Liver (tissue), 9 donors: Measurements from ENCODE around the gene EML3. TPM values are rescaled to one million over a fixed set of nuclear protein-coding genes. Genes with fewer than 3 reads are reported as not detected.

Source experiments
- DNase-seq: peaks from one replicate; pipeline ENCODE4 v3.0.0-alpha.2; 2017; ENCODE audit warnings: low spot score
- H3K27ac ChIP-seq, 2 donors: one replicate each; pipeline ENCODE4 v1.7.0; 2013; ENCODE audit warnings: inconsistent platforms in 2 of 2, low read length in 2 of 2, control low read depth in 1 of 2, low read depth in 1 of 2, mild to moderate bottlenecking in 1 of 2
- H3K27me3 ChIP-seq, 4 donors: one replicate each; pipeline versions ENCODE4 v1.6.1 to v1.7.0; 2013; ENCODE audit warnings: low read length in 3 of 4, inconsistent platforms in 1 of 4, mild to moderate bottlenecking in 1 of 4, moderate library complexity in 1 of 4; ENCODE audit not compliant: control insufficient read depth in 4 of 4, insufficient read depth in 4 of 4
- H3K36me3 ChIP-seq, 4 donors: one replicate each; pipeline versions ENCODE4 v1.6.1 to v1.7.0; 2013; ENCODE audit warnings: low read length in 3 of 4, mild to moderate bottlenecking in 3 of 4, low read depth in 1 of 4, moderate library complexity in 1 of 4; ENCODE audit not compliant: control insufficient read depth in 4 of 4, insufficient read depth in 3 of 4
- H3K4me1 ChIP-seq, 4 donors: one replicate each; pipeline versions ENCODE4 v1.6.1 to v1.7.0; 2013; ENCODE audit warnings: low read length in 3 of 4, mild to moderate bottlenecking in 3 of 4, moderate library complexity in 1 of 4; ENCODE audit not compliant: control insufficient read depth in 4 of 4, insufficient read depth in 4 of 4
- H3K4me3 ChIP-seq, 3 donors: one replicate each; pipeline versions ENCODE4 v1.6.1 to v1.7.0; 2013; ENCODE audit warnings: low read length in 3 of 3, control low read depth in 1 of 3, low read depth in 1 of 3, mild to moderate bottlenecking in 1 of 3
- H3K9ac ChIP-seq, 2 donors: one replicate each; pipeline ENCODE4 v1.7.0; 2013; ENCODE audit warnings: low read length in 2 of 2, mild to moderate bottlenecking in 2 of 2, moderate library complexity in 2 of 2, control low read depth in 1 of 2, low read depth in 1 of 2
- H3K9me3 ChIP-seq, 4 donors: one replicate each; pipeline versions ENCODE4 v1.6.1 to v1.7.0; 2013; ENCODE audit warnings: low read length in 3 of 4; ENCODE audit not compliant: control insufficient read depth in 4 of 4
- EGR1 ChIP-seq, 2 donors: IDR thresholded peaks; 2 replicates each; pipeline ENCODE4 v1.6.1; 2016 to 2018; ENCODE audit warnings: antibody characterized with exemption in 2 of 2, low read depth in 2 of 2
- FOXA1 ChIP-seq: IDR thresholded peaks from 2 replicates; pipeline ENCODE4 v1.6.1; 2016; ENCODE audit warnings: antibody characterized with exemption
- FOXA2 ChIP-seq: IDR thresholded peaks from 2 replicates; pipeline ENCODE4 v1.6.1; 2016; ENCODE audit warnings: antibody characterized with exemption
- GABPA ChIP-seq, 2 donors: IDR thresholded peaks in 1 of 2; conservative IDR thresholded peaks in 1 of 2; 2 replicates each; pipeline ENCODE4 v1.6.1; 2016; ENCODE audit warnings: antibody characterized with exemption in 2 of 2, mild to moderate bottlenecking in 1 of 2, moderate library complexity in 1 of 2
- HNF4A ChIP-seq, 2 donors: conservative IDR thresholded peaks; 2 replicates each; pipeline ENCODE4 v1.6.1; 2016; ENCODE audit warnings: antibody characterized with exemption in 2 of 2, mild to moderate bottlenecking in 2 of 2
- HNF4G ChIP-seq: IDR thresholded peaks from 2 replicates; pipeline ENCODE4 v1.6.1; 2016; ENCODE audit warnings: antibody characterized with exemption
- RAD21 ChIP-seq, 2 donors: IDR thresholded peaks; 2 replicates each; pipeline ENCODE4 v1.6.1; 2016; ENCODE audit warnings: antibody characterized with exemption in 2 of 2, mild to moderate bottlenecking in 2 of 2
- RXRA ChIP-seq, 2 donors: IDR thresholded peaks; 2 replicates each; pipeline ENCODE4 v1.6.1; 2017 to 2018; ENCODE audit warnings: antibody characterized with exemption in 2 of 2, mild to moderate bottlenecking in 1 of 2
- TAF1 ChIP-seq: conservative IDR thresholded peaks from 2 replicates; pipeline ENCODE4 v1.6.1; 2016; ENCODE audit warnings: antibody characterized with exemption, mild to moderate bottlenecking
- YY1 ChIP-seq: IDR thresholded peaks from 2 replicates; pipeline ENCODE4 v1.6.1; 2016; ENCODE audit warnings: antibody characterized with exemption, mild to moderate bottlenecking
- WGBS: extraction: QIAGEN DNeasy Blood & Tissue Kit; methylation state at CpG from one replicate; pipeline ENCODE4 v1.1.7; 2013; 5-methylcytosine and 5-hydroxymethylcytosine counted together
- polyA plus RNA-seq, 2 donors: library from polyadenylated mRNA; stranded (reverse) in 1 of 2; unstranded in 1 of 2; fragments of 200-250 nt in 1 of 2; fragments of >200 nt in 1 of 2; fragmentation: Nextera tagmentation in 1 of 2; extraction: Ambion mirVana in 1 of 2; gene quantifications; one replicate each; pipeline versions ENCODE4 v1.2.1 to v1.2.3, GENCODE V29; 2013 to 2015
- total RNA-seq, 2 donors: library from RNA; depleted of rRNA; stranded (reverse); fragments of >200 nt; gene quantifications; one replicate each; pipeline ENCODE4 v1.2.3, GENCODE V29; 2014
- TF ChIP-seq, protein P1 (sequence below): IDR thresholded peaks from 2 replicates; pipeline ENCODE4 v1.6.1; 2016; ENCODE audit warnings: antibody characterized with exemption
- TF ChIP-seq, protein P2 (sequence below): IDR thresholded peaks from 2 replicates; pipeline ENCODE4 v1.6.1; 2016; ENCODE audit warnings: antibody characterized with exemption
- TF ChIP-seq, protein P3 (sequence below): IDR thresholded peaks from 2 replicates; pipeline ENCODE4 v1.6.1; 2016; ENCODE audit warnings: antibody characterized with exemption
- TF ChIP-seq, protein P4 (sequence below): IDR thresholded peaks from 2 replicates; pipeline ENCODE4 v1.6.1; 2016; ENCODE audit warnings: antibody characterized with exemption, mild to moderate bottlenecking
- donor health status: healthy.
- donor health status: healthy.
- donor health status: healthy.
- donor health status: healthy.
- donor health status: healthy.

Gene EML3
- total and polyA plus RNA-seq, 4 donors = 6.0 to 19.3 (median 13.6) TPM

DNA sequence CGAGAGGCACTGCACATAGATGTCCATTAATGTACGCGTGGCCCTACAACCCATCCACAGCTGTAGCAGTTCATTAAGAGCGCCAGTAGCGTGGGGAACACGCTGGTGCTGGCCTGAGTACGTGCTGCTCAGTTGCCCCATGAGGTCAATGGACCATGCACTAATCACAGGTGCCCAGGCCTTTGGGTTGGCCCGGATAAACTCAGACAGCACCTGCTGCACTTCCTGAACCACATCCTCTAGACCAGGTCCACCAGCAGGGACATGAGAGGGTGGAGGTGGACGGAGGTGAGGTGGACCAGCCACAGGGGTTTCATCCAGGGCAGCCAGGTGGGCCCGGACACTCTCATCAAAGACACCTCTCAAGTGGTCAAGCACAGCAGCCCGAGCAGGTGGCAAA, 36.9 kb upstream of the EML3 start:
- Histone ChIP-seq H3K4me3 (no peak overlapping the region), H3K4me1 (peaks cover 6 to 39% (median 37%) of the 10 kb centered on the region in 4 donors), H3K9me3 (no peaks in the 10 kb centered on the region), H3K36me3 (peaks cover 0 to 12% (median 4%) of the 10 kb centered on the region in 4 donors), H3K27ac (no peak overlapping the region), H3K9ac (no peak overlapping the region), H3K27me3 (no peaks in the 10 kb centered on the region)
- WGBS = 88% methylated on average over 11 of the region's 11 CpGs
- no peak for DNase-seq
- TF ChIP-seq RXRA (IDR thresholded peaks at IDR 0.05) (no peak), GABPA (IDR thresholded peaks at IDR 0.05 in 1 of 2, conservative IDR thresholded peaks at IDR 0.05 in 1 of 2) (no peak), EGR1 (IDR thresholded peaks at IDR 0.05; ENCODE audit: low read depth in 2 of 2) (no peak)
- TF ChIP-seq, protein P1, sequence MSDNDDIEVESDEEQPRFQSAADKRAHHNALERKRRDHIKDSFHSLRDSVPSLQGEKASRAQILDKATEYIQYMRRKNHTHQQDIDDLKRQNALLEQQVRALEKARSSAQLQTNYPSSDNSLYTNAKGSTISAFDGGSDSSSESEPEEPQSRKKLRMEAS = no peak
- TF ChIP-seq, protein P2, sequence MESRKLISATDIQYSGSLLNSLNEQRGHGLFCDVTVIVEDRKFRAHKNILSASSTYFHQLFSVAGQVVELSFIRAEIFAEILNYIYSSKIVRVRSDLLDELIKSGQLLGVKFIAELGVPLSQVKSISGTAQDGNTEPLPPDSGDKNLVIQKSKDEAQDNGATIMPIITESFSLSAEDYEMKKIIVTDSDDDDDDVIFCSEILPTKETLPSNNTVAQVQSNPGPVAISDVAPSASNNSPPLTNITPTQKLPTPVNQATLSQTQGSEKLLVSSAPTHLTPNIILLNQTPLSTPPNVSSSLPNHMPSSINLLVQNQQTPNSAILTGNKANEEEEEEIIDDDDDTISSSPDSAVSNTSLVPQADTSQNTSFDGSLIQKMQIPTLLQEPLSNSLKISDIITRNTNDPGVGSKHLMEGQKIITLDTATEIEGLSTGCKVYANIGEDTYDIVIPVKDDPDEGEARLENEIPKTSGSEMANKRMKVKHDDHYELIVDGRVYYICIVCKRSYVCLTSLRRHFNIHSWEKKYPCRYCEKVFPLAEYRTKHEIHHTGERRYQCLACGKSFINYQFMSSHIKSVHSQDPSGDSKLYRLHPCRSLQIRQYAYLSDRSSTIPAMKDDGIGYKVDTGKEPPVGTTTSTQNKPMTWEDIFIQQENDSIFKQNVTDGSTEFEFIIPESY = no peak
- TF ChIP-seq, protein P3, sequence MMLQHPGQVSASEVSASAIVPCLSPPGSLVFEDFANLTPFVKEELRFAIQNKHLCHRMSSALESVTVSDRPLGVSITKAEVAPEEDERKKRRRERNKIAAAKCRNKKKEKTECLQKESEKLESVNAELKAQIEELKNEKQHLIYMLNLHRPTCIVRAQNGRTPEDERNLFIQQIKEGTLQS = no peak

DNA sequence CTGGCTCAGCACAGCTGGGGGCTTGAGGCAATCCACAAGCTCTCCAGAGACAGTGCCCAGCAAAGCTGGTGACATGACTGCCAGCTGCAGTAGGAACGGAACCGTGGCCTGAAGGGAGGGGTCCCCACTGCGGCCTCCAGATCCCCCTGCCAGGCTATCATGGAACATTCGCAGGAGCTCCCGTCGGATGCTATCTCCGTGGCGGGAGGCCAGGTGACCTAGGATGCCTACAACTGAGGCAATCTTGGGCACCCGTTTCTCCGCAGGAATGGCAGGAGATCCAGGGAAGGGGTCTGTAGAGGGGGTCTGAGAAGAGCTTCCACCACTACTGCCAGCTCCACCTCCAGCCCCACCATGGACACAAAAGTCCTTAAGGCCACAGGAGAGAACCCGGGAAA, 36.4 kb upstream of the EML3 start:
- no peak for TF ChIP-seq FOXA2
- no peak for TF ChIP-seq EGR1 (IDR thresholded peaks at IDR 0.05; ENCODE audit: low read depth in 2 of 2)
- TF ChIP-seq, protein P3 = no peak
- TF ChIP-seq, protein P1 = no peak
- TF ChIP-seq RAD21 (IDR thresholded peaks at IDR 0.05) = no peak
- TF ChIP-seq, protein P4, sequence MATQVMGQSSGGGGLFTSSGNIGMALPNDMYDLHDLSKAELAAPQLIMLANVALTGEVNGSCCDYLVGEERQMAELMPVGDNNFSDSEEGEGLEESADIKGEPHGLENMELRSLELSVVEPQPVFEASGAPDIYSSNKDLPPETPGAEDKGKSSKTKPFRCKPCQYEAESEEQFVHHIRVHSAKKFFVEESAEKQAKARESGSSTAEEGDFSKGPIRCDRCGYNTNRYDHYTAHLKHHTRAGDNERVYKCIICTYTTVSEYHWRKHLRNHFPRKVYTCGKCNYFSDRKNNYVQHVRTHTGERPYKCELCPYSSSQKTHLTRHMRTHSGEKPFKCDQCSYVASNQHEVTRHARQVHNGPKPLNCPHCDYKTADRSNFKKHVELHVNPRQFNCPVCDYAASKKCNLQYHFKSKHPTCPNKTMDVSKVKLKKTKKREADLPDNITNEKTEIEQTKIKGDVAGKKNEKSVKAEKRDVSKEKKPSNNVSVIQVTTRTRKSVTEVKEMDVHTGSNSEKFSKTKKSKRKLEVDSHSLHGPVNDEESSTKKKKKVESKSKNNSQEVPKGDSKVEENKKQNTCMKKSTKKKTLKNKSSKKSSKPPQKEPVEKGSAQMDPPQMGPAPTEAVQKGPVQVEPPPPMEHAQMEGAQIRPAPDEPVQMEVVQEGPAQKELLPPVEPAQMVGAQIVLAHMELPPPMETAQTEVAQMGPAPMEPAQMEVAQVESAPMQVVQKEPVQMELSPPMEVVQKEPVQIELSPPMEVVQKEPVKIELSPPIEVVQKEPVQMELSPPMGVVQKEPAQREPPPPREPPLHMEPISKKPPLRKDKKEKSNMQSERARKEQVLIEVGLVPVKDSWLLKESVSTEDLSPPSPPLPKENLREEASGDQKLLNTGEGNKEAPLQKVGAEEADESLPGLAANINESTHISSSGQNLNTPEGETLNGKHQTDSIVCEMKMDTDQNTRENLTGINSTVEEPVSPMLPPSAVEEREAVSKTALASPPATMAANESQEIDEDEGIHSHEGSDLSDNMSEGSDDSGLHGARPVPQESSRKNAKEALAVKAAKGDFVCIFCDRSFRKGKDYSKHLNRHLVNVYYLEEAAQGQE = no peak
- TF ChIP-seq HNF4G = no peak
- TF ChIP-seq RXRA (IDR thresholded peaks at IDR 0.05) = no peak
- TF ChIP-seq YY1 = no peak
- TF ChIP-seq TAF1 = no peak
- TF ChIP-seq FOXA1 = no peak
- TF ChIP-seq HNF4A (conservative IDR thresholded peaks at IDR 0.05) = no peak
- H3K36me3 ChIP-seq = peaks cover 0 to 12% (median 4%) of the 10 kb centered on the region in 4 donors
- no peaks in the 10 kb centered on the region for H3K9me3 ChIP-seq
- no peak for DNase-seq
- WGBS = 93% methylated on average over 11 of the region's 11 CpGs
- no peak overlapping the region for H3K27ac ChIP-seq
- no peak overlapping the region for H3K9ac ChIP-seq
- H3K4me1 ChIP-seq = peaks cover 6 to 44% (median 38%) of the 10 kb centered on the region in 4 donors
- H3K4me3 ChIP-seq = no peak overlapping the region
- no peaks in the 10 kb centered on the region for H3K27me3 ChIP-seq
